Activated CD8-positive, alpha-beta memory T cell treated with anti-CD3 and anti-CD28 coated beads, Interleukin-2, amount 50 U/mL, for 24 hours (primary cell): ENCODE results near the gene HOXA5.
A peak's percentile ranks its signal among the peaks of the same experiment; 100 is the strongest.

Source experiments
- DNase-seq: peaks from one replicate; pipeline ENCODE4 v3.0.0-alpha.2; 2020; ENCODE audit errors: extremely low read depth

The HOXA5 gene

GRCh38 chr7:27171637-27172314 is 28.3 kb upstream of the HOXA5 start:
- no peak for DNase-seq

GRCh38 chr7:27171325-27171636 is 27.8 kb upstream of the HOXA5 start:
- DNase-seq = no peak

- DNase-seq = no peak
Observed at GRCh38 chr7:27170426-27171324, 27.2 kb upstream of the HOXA5 start.

- DNase-seq = no peak
Observed at GRCh38 chr7:27169658-27170425, 26.4 kb upstream of the HOXA5 start.

GRCh38 chr7:27168265-27168947 is 24.9 kb upstream of the HOXA5 start:
- DNase-seq = no peak

GRCh38 chr7:27167916-27168264 is 24.4 kb upstream of the HOXA5 start:
- DNase-seq = no peak

GRCh38 chr7:27166531-27167505 is 23.3 kb upstream of the HOXA5 start:
- DNase-seq = no peak

- no peak for DNase-seq
Observed at GRCh38 chr7:27165996-27166530, 22.6 kb upstream of the HOXA5 start.

GRCh38 chr7:27165089-27165995 is 21.9 kb upstream of the HOXA5 start, which contains the start of gene HOXA9:
TSS of gene HOXA9 (minus strand) at chr7:27165537. CDS start at chr7:27165457, 80 bp downstream.
- DNase-seq = no peak

GRCh38 chr7:27164367-27165088 is 21.0 kb upstream of the HOXA5 start:
- no peak for DNase-seq

GRCh38 chr7:27164045-27164366 is 20.5 kb upstream of the HOXA5 start:
- DNase-seq = no peak

GRCh38 chr7:27163288-27164044 is 20.0 kb upstream of the HOXA5 start:
- DNase-seq = no peak

GRCh38 chr7:27162561-27163287 is 19.2 kb upstream of the HOXA5 start:
- no peak for DNase-seq

GRCh38 chr7:27161721-27162560 is 18.5 kb upstream of the HOXA5 start:
- no peak for DNase-seq

- DNase-seq = no peak
Observed at GRCh38 chr7:27161214-27161720, 17.8 kb upstream of the HOXA5 start.

- peak; percentile 64 for DNase-seq
Observed at GRCh38 chr7:27160546-27161213, 17.2 kb upstream of the HOXA5 start.
